Mammary epithelial cell (primary cell): ENCODE measurements around the gene KCTD15.

Experiments
- EZH2 ChIP-seq: IDR thresholded peaks from 2 replicates; pipeline ENCODE4 v1.6.1; 2012; ENCODE audit warnings: low read length, inconsistent platforms, borderline replicate concordance
- TF ChIP-seq, protein P1 (sequence below), 2 donors: IDR thresholded peaks in 1 of 2; conservative IDR thresholded peaks in 1 of 2; 2 replicates each; pipeline ENCODE4 v1.5.1; 2011 to 2012; ENCODE audit warnings: inconsistent platforms in 2 of 2, low read length in 2 of 2, mild to moderate bottlenecking in 2 of 2, control low read depth in 1 of 2, low read depth in 1 of 2; ENCODE audit not compliant: insufficient read depth in 1 of 2; ENCODE audit errors: extremely low read depth in 1 of 2

DNA sequence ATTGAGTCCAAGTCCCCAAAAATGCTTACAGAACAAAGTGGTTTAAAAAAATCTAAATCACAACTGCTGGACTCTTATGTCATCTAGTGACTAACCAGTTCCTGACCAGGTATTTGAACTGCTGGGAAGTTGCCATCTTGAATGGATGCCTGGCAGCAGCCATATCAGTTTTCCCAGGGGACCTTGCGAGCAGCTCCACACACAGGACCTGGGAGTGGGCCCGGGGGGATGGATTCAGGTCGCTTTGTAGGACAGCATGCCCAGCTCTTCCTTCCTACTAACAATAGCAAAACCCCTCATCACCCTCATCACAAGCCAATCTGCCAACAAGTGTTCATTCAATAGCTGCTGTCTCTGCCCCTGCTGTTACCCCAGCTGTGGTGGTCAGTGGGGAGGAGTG is 65.3 kb downstream of the KCTD15 start:
- TF ChIP-seq, protein P1, sequence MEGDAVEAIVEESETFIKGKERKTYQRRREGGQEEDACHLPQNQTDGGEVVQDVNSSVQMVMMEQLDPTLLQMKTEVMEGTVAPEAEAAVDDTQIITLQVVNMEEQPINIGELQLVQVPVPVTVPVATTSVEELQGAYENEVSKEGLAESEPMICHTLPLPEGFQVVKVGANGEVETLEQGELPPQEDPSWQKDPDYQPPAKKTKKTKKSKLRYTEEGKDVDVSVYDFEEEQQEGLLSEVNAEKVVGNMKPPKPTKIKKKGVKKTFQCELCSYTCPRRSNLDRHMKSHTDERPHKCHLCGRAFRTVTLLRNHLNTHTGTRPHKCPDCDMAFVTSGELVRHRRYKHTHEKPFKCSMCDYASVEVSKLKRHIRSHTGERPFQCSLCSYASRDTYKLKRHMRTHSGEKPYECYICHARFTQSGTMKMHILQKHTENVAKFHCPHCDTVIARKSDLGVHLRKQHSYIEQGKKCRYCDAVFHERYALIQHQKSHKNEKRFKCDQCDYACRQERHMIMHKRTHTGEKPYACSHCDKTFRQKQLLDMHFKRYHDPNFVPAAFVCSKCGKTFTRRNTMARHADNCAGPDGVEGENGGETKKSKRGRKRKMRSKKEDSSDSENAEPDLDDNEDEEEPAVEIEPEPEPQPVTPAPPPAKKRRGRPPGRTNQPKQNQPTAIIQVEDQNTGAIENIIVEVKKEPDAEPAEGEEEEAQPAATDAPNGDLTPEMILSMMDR (conservative IDR thresholded peaks at IDR 0.05 in 1 of 2, IDR thresholded peaks at IDR 0.05 in 1 of 2; ENCODE audit: extremely low read depth in 1 of 2, insufficient read depth in 1 of 2, low read depth in 1 of 2, low read length in 2 of 2) = no peak
- no peak for TF ChIP-seq EZH2
